K562 (cell line): ENCODE data around the gene TRAP1. TPM values are rescaled to one million over a fixed set of nuclear protein-coding genes. Genes with fewer than 3 reads are reported as not detected.

Source experiments
- ATF7 ChIP-seq: fragments of 450-650 bp; IDR thresholded peaks from 2 replicates; pipeline ENCODE4 v1.7.1; 2014; ENCODE audit warnings: mild to moderate bottlenecking, moderate library complexity
- BHLHE40 ChIP-seq: IDR thresholded peaks from 2 replicates; pipeline ENCODE4 v1.6.1; 2011; ENCODE audit warnings: low read length, improper control_type of control experiment
- FOXA1 ChIP-seq: fragments of 450-650 bp; IDR thresholded peaks from 2 replicates; pipeline ENCODE4 v1.6.1; 2016; ENCODE audit warnings: mild to moderate bottlenecking, borderline replicate concordance
- HLTF ChIP-seq: fragments of 450-650 bp; IDR thresholded peaks from 2 replicates; pipeline ENCODE4 v1.6.1; 2016
- MXI1 ChIP-seq: IDR thresholded peaks from 2 replicates; pipeline ENCODE4 v1.6.1; 2011; ENCODE audit warnings: low read depth, mild to moderate bottlenecking, improper control_type of control experiment, low read length
- NRF1 ChIP-seq, 2 experiments: fragments of 450-650 bp; IDR thresholded peaks in 1 of 2; conservative IDR thresholded peaks in 1 of 2; 2 replicates each; pipeline ENCODE4 v1.6.1; 2014; ENCODE audit warnings: mild to moderate bottlenecking in 2 of 2
- NUFIP1 ChIP-seq: fragments of 450-650 bp; IDR thresholded peaks from 2 replicates; pipeline ENCODE4 v1.6.1; 2018; ENCODE audit not compliant: partially characterized antibody
- PTBP1 ChIP-seq: fragments of 200-400 bp; formaldehyde crosslinking; IDR thresholded peaks from 2 replicates; pipeline ENCODE4 v1.6.1; 2017; ENCODE audit warnings: low read depth, low read length
- RBM17 ChIP-seq: fragments of 200-400 bp; formaldehyde crosslinking; IDR thresholded peaks from 2 replicates; pipeline ENCODE4 v1.6.1; 2017; ENCODE audit warnings: low read depth, mild to moderate bottlenecking, low read length, borderline replicate concordance
- USF2 ChIP-seq: sonication (generic); formaldehyde crosslinking; IDR thresholded peaks from 2 replicates; pipeline ENCODE4 v1.5.0; 2020; ENCODE audit warnings: missing genetic modification reagents
- ZNF23 ChIP-seq: fragments of 250-450 bp; sonication (Bioruptor Pico); IDR thresholded peaks from 2 replicates; pipeline ENCODE4 v1.4.0; 2020; ENCODE audit warnings: mild to moderate bottlenecking
- ZNF347 ChIP-seq: fragments of 450-650 bp; formaldehyde crosslinking; IDR thresholded peaks from 2 replicates; pipeline ENCODE4 v1.4.0; 2020; ENCODE audit warnings: low read depth, mild to moderate bottlenecking, moderate library complexity
- ZZZ3 ChIP-seq: fragments of 450-650 bp; IDR thresholded peaks from 2 replicates; pipeline ENCODE4 v1.6.1; 2016; ENCODE audit warnings: antibody characterized with exemption, mild to moderate bottlenecking, moderate library complexity
- polyA plus RNA-seq, 8 experiments: library from polyadenylated mRNA; depleted of rRNA in 4 of 8; stranded (reverse) in 5 of 8; unstranded in 3 of 8; fragments of >200 nt; fragmentation: Nextera tagmentation in 2 of 8; fragmentation: Illumina TruSeq in 1 of 8; extraction: Ambion mirVana in 2 of 8; extraction: Trizol in 1 of 8; gene quantifications; 2 replicates each; pipeline versions ENCODE4 v1.2.1 to v1.2.3, GENCODE V29; 2011 to 2014; ENCODE audit warnings: inconsistent platforms in 1 of 8, missing spikeins in 1 of 8
- total RNA-seq, 7 experiments: library from RNA; depleted of rRNA in 6 of 7; stranded (reverse); fragments of >200 nt in 6 of 7; fragmentation: Illumina TruSeq in 2 of 7; extraction: Trizol in 2 of 7; gene quantifications; 2 replicates each; pipeline versions ENCODE4 v1.2.1 to v1.2.3, GENCODE V29; 2011 to 2021; ENCODE audit warnings: low replicate concordance in 1 of 7
- TF ChIP-seq, protein P1 (sequence below), 2 experiments: fragments of 450-650 bp in 1 of 2; IDR thresholded peaks; 2 replicates each; pipeline ENCODE4 v1.6.1; 2011 to 2017; ENCODE audit warnings: low read depth in 2 of 2, antibody characterized with exemption in 1 of 2, borderline replicate concordance in 1 of 2, low read length in 1 of 2, mild to moderate bottlenecking in 1 of 2, mixed read lengths in 1 of 2; ENCODE audit not compliant: control insufficient read depth in 1 of 2
- TF ChIP-seq, protein P2 (sequence below): sonication (generic); formaldehyde crosslinking; IDR thresholded peaks from 2 replicates; pipeline ENCODE4 v1.8.0; 2023; ENCODE audit warnings: mild to moderate bottlenecking, missing genetic modification reagents
- TF ChIP-seq, protein P3 (sequence below): sonication (generic); formaldehyde crosslinking; IDR thresholded peaks from 2 replicates; pipeline ENCODE4 v1.8.1; 2023; ENCODE audit warnings: missing genetic modification reagents, mild to moderate bottlenecking, borderline replicate concordance

Gene TRAP1
- total and polyA plus RNA-seq, 9 of the 15 experiments (the other 6 are each of a cell fraction or from before 2014, with no cell fraction given), result 19.1 to 436 (median 301) TPM

DNA sequence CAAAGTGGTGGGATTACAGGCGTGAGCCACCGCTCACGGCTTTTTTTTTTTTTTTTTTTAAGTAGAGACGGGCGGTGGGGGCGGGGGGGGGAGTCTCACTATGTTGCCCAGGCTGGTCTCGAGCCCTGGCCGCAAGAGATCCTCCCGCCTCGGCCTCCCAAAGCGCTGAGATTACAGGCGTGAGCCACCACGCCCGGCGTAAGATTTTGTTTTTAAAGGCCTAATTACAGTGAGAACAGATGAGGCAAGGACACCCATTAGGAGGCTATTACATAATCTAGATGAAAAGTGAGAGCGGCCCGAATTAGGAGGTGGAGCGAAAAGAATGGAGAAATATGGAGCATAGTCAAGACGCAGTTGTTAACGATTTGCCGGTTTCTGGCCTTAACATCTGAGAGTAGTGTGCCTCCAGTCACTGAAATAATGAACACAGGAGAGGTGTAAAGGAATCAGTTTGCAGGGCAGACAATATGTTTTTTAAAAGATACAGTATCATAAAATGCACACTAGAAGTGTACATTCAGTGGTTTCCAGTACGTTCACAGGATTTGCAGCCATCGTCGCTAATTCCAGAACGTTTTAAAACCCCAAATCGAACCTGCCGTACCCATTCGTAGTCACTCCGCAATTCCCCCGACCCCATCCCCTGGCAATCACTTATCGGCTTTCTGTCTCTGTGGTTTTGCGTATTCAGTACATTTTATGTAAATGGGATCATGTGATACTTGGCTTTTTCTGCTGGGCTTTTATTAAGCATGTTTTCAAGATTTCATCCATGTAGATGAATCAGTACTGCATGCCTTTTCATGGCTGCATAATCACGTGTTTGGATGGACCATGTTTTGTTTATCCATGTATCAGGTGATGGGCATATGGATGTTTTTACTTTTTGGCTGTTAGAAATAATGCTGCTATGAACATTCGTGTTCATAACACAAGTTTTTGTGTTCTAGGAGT is 104.5 kb downstream of the TRAP1 start (continued):
- TF ChIP-seq, protein P1, sequence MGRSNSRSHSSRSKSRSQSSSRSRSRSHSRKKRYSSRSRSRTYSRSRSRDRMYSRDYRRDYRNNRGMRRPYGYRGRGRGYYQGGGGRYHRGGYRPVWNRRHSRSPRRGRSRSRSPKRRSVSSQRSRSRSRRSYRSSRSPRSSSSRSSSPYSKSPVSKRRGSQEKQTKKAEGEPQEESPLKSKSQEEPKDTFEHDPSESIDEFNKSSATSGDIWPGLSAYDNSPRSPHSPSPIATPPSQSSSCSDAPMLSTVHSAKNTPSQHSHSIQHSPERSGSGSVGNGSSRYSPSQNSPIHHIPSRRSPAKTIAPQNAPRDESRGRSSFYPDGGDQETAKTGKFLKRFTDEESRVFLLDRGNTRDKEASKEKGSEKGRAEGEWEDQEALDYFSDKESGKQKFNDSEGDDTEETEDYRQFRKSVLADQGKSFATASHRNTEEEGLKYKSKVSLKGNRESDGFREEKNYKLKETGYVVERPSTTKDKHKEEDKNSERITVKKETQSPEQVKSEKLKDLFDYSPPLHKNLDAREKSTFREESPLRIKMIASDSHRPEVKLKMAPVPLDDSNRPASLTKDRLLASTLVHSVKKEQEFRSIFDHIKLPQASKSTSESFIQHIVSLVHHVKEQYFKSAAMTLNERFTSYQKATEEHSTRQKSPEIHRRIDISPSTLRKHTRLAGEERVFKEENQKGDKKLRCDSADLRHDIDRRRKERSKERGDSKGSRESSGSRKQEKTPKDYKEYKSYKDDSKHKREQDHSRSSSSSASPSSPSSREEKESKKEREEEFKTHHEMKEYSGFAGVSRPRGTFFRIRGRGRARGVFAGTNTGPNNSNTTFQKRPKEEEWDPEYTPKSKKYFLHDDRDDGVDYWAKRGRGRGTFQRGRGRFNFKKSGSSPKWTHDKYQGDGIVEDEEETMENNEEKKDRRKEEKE (IDR thresholded peaks at IDR 0.05; ENCODE audit: borderline replicate concordance in 1 of 2, control insufficient read depth in 1 of 2, low read depth in 2 of 2, low read length in 1 of 2), result no peak
- TF ChIP-seq NUFIP1, result no peak
- TF ChIP-seq PTBP1, result no peak
- TF ChIP-seq FOXA1, result no peak
- TF ChIP-seq, protein P2, sequence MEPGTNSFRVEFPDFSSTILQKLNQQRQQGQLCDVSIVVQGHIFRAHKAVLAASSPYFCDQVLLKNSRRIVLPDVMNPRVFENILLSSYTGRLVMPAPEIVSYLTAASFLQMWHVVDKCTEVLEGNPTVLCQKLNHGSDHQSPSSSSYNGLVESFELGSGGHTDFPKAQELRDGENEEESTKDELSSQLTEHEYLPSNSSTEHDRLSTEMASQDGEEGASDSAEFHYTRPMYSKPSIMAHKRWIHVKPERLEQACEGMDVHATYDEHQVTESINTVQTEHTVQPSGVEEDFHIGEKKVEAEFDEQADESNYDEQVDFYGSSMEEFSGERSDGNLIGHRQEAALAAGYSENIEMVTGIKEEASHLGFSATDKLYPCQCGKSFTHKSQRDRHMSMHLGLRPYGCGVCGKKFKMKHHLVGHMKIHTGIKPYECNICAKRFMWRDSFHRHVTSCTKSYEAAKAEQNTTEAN (CRISPR knock-in tag), result no peak
- no peak for TF ChIP-seq ZNF347 (CRISPR knock-in tag)
- TF ChIP-seq, protein P3, sequence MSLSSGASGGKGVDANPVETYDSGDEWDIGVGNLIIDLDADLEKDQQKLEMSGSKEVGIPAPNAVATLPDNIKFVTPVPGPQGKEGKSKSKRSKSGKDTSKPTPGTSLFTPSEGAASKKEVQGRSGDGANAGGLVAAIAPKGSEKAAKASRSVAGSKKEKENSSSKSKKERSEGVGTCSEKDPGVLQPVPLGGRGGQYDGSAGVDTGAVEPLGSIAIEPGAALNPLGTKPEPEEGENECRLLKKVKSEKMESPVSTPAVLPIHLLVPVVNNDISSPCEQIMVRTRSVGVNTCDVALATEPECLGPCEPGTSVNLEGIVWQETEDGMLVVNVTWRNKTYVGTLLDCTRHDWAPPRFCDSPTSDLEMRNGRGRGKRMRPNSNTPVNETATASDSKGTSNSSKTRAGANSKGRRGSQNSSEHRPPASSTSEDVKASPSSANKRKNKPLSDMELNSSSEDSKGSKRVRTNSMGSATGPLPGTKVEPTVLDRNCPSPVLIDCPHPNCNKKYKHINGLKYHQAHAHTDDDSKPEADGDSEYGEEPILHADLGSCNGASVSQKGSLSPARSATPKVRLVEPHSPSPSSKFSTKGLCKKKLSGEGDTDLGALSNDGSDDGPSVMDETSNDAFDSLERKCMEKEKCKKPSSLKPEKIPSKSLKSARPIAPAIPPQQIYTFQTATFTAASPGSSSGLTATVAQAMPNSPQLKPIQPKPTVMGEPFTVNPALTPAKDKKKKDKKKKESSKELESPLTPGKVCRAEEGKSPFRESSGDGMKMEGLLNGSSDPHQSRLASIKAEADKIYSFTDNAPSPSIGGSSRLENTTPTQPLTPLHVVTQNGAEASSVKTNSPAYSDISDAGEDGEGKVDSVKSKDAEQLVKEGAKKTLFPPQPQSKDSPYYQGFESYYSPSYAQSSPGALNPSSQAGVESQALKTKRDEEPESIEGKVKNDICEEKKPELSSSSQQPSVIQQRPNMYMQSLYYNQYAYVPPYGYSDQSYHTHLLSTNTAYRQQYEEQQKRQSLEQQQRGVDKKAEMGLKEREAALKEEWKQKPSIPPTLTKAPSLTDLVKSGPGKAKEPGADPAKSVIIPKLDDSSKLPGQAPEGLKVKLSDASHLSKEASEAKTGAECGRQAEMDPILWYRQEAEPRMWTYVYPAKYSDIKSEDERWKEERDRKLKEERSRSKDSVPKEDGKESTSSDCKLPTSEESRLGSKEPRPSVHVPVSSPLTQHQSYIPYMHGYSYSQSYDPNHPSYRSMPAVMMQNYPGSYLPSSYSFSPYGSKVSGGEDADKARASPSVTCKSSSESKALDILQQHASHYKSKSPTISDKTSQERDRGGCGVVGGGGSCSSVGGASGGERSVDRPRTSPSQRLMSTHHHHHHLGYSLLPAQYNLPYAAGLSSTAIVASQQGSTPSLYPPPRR (CRISPR knock-in tag), result no peak
- no peak for TF ChIP-seq HLTF
- TF ChIP-seq ZZZ3, result no peak
- TF ChIP-seq NRF1 (conservative IDR thresholded peaks at IDR 0.05 in 1 of 2, IDR thresholded peaks at IDR 0.05 in 1 of 2), result no peak
- no peak for TF ChIP-seq ATF7
- TF ChIP-seq USF2 (CRISPR knock-in tag), result peak; percentile 20; the same call in 1 of the 2 replicates
- TF ChIP-seq BHLHE40, result no peak
- no peak for TF ChIP-seq RBM17
- no peak for TF ChIP-seq MXI1
- TF ChIP-seq ZNF23 (CRISPR knock-in tag), result no peak
